Limb (tissue), 2 donors: Measurements from ENCODE around the gene PXDN.
"Not testable (repeated sequence)": the region's sequence is repeated elsewhere in the genome, so short reads cannot be mapped to it uniquely, and the experiment has no call there.

Experiments used
- DNase-seq, 2 donors: peaks; one replicate each; pipeline ENCODE4 v3.0.0-alpha.2; 2016; ENCODE audit errors: extremely low spot score in 2 of 2

The PXDN gene

GRCh38 chr2:1744446-1745170, at the start of gene PXDN:
TSS of gene PXDN (minus strand) at chr2:1744515. CDS start at chr2:1744455, 60 bp downstream.
- DNase-seq = peak in 1 of 2 donors; percentile 74

- DNase-seq = peak; percentile 20 to 56
Observed at GRCh38 chr2:1793868-1794445, 49.6 kb upstream of the PXDN start.

- no peak for DNase-seq
Observed at GRCh38 chr2:1793001-1793867, 48.9 kb upstream of the PXDN start.

GRCh38 chr2:1791685-1792435, 47.5 kb upstream of the PXDN start:
- DNase-seq = peak; percentile 69 to 71

GRCh38 chr2:1791006-1791605, 46.8 kb upstream of the PXDN start:
- DNase-seq = no peak

- DNase-seq = no peak
Observed at GRCh38 chr2:1790473-1790872, 46.2 kb upstream of the PXDN start.

- DNase-seq = no peak
Observed at GRCh38 chr2:1789610-1790009, 45.3 kb upstream of the PXDN start.

GRCh38 chr2:1788478-1788959, 44.2 kb upstream of the PXDN start:
- DNase-seq = no peak

- DNase-seq = no peak
Observed at GRCh38 chr2:1787755-1788477, 43.6 kb upstream of the PXDN start.

- no peak for DNase-seq
Observed at GRCh38 chr2:1784986-1785617, 40.8 kb upstream of the PXDN start.

GRCh38 chr2:1784087-1784486, 39.8 kb upstream of the PXDN start:
- DNase-seq = peak in 1 of 2 donors; percentile 29

- no peak for DNase-seq
Observed at GRCh38 chr2:1782514-1782913, 38.2 kb upstream of the PXDN start.

- no peak for DNase-seq
Observed at GRCh38 chr2:1781291-1782080, 37.2 kb upstream of the PXDN start.

GRCh38 chr2:1780693-1781092, 36.4 kb upstream of the PXDN start:
- DNase-seq = no peak

- DNase-seq = not testable (repeated sequence)
Observed at GRCh38 chr2:1780054-1780453, 35.7 kb upstream of the PXDN start.

- DNase-seq = no peak
Observed at GRCh38 chr2:1778566-1778965, 34.3 kb upstream of the PXDN start.

- no peak for DNase-seq
Observed at GRCh38 chr2:1777781-1778180, 33.5 kb upstream of the PXDN start.

GRCh38 chr2:1777156-1777555, 32.8 kb upstream of the PXDN start:
- DNase-seq = no peak

- DNase-seq = no peak
Observed at GRCh38 chr2:1775511-1776035, 31.3 kb upstream of the PXDN start.
